HG02973 (cell line): ENCODE measurements around the gene HDAC4.

ENCODE experiments used
- ATAC-seq: cut with Tn5 transposase; IDR thresholded peaks from one replicate; pipeline ENCODE4 v1.9.1; 2021; ENCODE audit warnings: moderate library complexity; ENCODE audit not compliant: unreplicated experiment

Gene HDAC4

DNA sequence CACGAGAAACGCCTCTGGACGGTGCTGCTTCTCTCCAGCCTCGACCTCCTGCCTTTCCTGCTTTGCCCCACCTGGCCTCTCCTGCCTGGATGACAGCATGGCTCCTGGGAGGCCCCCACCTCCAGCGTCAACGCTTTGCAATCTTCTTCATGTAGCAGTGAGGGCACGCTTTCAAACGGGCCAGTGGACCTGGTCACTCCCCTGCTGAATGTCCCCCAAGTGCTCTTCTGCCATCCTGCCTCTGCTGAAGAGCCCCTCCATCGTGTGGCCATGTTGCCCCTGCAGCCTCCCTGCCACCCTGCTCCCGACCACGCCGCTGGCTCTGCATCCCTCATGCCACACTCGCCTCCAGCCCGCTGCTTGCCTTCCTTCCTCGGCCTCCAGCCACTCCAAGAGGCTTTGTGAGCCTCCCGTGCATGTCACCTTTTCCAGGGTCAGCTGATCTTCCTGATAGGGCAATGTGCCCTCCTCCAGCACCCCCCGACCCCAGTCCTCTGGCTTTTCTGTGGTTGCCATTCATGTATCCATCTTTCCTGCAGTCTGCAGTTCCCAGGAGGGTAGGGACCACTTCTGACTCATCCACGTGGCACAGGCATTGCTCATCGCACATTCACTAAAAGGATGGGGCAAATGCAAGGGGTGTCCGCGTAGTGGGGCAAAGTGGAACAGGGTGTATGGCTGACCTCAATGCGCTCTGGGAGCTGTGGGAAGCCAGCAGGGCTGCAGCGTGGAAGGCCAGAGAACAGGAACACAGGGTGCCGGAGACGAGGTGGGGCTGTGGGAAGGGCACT, 284.2 kb downstream of the HDAC4 start:
- ATAC-seq, result no peak

DNA sequence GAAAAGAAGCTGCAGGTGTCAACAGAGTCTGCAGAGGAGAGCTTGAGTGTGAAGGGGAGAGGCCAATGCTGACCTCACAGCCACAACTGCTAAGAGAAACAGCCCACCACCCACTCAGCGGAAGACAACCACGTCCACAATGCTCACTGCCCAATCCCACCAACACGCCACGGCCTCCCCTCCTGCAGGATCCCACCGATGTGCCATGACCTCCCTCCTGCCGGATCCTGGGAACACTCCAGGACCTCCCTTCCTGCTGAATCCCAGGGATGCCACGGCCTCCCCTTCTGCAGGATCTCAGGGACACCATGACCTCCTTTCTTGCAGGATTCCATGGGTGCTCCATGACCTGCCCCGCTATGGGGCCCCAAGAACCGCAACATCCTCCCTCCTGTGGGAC, 285.2 kb downstream of the HDAC4 start:
- ATAC-seq, result no peak

DNA sequence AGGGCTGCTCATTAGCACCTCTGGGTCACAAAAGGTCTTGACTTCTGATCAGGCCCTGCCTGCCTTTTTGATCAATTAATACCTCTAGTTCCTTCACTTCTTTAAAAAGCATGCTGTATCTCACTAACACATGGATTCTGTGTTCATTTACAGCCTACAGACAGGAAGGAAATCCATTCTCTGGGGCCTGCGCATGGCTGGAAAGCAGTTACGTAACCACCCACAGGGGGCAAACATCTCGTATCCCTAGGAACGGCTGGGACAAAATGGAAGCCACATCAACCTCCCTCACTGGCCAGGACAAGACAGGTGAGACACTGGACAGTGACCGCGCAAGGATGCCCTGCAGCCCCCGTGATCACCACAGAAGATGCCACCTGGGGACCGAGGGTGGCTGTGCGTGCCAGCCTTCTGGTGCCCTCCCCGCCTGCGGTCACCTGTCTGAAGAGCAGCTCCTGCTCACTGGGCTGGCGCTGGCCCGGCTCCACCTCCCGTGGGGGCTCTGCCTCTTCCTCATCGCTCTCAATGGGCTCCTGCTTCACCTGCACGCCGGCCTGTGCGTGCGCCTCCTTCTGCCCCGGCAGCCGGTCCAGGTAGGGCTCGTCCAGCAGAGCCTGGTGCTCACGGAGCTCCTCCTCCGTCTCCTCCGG, 286.1 kb downstream of the HDAC4 start:
- ATAC-seq, result no peak

GRCh38 chr2:239114119-239114581, 286.7 kb downstream of the HDAC4 start:
- ATAC-seq, result no peak

DNA sequence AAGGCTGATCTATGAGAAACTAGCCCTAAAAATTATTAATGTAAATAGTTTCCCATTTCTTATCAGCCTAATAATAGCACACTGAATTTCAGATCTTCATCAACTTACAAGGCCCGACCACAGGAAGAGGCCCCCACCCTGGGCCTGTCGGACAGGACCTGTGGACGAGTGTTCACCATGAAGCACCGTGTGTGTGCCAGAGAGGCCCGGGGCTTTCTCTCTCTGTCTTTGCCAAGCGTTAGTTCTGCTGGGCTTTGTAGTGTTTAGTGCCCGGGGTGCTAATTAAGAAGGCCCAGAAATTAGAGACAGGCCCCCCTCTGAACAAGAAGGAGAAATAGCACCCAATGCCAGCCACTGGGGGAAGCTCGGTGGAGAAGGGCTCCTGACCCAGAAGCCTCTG, 287.2 kb downstream of the HDAC4 start:
- ATAC-seq, result no peak

GRCh38 chr2:239113171-239113570, 287.6 kb downstream of the HDAC4 start:
- ATAC-seq, result no peak

GRCh38 chr2:239112127-239112774, 288.6 kb downstream of the HDAC4 start:
- ATAC-seq, result no peak

DNA sequence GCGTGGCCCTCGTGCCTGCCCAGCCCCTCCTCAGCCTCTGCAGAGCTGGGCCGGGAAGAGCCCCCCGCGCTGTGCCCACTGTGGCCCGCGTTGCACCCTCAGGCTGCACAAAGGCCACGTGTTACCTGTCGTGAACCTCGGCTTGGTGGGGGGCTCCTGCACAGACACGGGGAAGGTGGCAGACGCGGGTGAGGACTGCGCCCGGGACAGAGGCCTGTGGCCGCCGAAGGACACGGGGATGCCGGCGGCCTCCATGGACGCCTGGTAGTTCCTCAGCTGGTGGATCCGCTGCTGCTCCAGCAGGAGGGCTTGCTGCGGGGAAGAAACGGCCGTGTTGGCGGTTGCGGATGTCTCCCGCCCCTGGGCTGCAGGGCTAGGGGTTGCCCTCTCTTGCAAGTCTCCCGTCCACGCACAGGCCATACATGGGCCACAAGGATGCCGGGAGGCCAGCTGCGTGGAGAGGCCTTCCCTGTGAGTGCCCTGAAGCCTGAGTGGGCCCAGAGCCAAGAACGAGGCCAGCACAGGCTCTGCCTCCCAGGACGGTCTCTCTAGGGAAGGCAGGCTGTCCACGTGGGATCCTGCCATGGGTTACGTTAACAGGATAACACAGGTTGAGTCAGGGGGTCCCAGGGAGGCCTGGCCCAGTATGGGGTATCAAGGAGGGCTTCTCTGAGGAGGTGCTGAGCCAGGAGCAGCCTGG, 289.3 kb downstream of the HDAC4 start:
- no peak for ATAC-seq

DNA sequence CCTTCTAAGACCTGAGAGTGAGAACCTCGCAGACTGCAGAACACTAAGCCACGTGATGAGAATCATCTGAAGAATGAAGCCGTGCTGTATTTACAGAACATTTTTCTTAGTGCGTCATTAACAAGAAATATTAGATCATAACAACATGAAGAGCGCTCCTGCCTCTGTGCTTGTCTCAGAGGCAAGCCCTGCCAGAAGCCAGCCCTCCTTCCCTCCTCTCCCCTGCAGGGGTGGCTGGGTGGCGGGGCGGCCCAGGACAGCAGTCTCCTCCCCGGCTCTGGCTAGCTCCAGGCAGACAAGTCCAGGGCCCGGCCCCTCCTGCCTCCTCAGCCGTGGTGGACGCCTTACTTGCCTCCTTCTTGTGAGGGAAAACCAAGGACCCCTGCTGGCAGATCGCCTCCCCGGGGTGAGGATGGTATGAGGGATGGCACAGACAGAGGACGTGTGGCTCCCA, 290.2 kb downstream of the HDAC4 start:
- ATAC-seq, result no peak

GRCh38 chr2:239109928-239110545, 290.8 kb downstream of the HDAC4 start:
- no peak for ATAC-seq

DNA sequence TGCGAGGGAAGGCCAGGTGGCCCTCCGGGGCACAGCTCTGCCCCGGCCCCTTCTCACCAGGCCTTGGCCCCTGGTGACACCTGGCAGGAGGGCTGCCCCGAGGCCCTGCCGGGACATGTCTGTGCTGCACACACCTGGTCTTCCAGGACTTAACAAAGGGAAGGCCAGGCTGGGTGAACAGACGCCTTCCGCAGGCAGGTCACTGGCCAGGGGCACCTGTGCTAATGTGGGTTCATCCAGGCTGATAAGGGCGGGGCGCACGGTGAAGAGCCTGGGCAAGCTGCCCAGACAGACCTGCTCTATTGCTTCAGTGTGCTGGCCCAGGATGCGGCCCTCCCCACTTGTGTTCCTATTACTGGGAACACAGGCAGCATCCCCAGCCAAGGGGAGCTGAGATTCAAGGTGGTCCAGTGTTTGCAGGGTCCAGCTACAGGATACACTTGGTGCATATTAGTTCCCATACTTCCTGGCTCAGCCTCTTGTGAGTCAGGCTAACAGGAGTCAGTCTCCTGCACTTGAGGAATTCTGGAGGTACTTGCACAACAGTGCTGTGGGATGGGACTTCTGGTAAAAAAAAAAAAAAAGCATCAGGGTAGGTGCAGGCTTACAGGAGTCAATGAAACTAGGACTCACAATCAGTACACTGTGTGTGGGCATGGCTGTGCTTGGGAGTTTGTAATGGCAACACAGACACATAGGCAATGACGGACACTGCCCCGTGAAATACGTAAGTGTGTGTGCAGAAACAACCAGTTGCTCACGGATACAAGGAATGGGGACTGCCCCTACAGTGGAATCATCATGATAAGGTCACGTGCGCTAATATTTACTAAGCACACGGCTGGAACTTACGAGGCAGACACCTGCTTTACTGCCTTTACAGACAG, 291.5 kb downstream of the HDAC4 start:
- no peak for ATAC-seq

- no peak for ATAC-seq
Measured at GRCh38 chr2:239108459-239108858, 292.4 kb downstream of the HDAC4 start.

- no peak for ATAC-seq
Measured at GRCh38 chr2:239107936-239108335, 292.9 kb downstream of the HDAC4 start.

GRCh38 chr2:239106966-239107365, 293.9 kb downstream of the HDAC4 start:
- ATAC-seq, result no peak

- ATAC-seq, result no peak
Measured at GRCh38 chr2:239106314-239106908, 294.4 kb downstream of the HDAC4 start.

GRCh38 chr2:239105234-239105633, 295.6 kb downstream of the HDAC4 start:
- ATAC-seq, result no peak

DNA sequence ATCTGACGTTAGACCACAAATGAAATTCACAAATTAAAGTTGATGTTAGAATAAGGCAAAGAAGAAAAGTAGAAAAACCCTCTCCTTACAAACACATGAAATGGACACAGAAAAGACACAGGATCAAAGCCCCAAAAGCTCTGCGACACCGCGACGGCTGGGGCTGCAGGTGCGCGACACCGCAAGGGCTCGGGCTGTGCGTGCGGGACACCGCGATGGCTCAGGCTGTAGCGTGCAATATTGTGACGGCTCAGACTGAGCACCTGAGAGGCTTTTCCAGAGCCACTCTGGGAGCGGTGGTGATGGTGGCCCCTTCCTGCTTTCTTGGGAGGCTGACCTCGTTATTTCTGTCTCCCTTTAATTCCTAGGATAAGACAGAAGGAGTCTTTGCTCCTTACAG, 296.0 kb downstream of the HDAC4 start:
- no peak for ATAC-seq

- no peak for ATAC-seq
Measured at GRCh38 chr2:239103125-239104098, 297.4 kb downstream of the HDAC4 start.
